Ovary (tissue), 3 donors: ENCODE data around the gene FADS1.

Experiments used
- EP300 ChIP-seq: sonication (generic); formaldehyde crosslinking; IDR thresholded peaks from one replicate; pipeline ENCODE4 v1.6.1; 2017; ENCODE audit warnings: antibody characterized with exemption
- TF ChIP-seq, protein P1 (sequence below), 3 donors: fragments of 450-650 bp in 2 of 3; fragments of 200-600 bp in 1 of 3; IDR thresholded peaks; one replicate each; pipeline versions ENCODE4 v1.5.1 to v1.8.0; 2016 to 2022; ENCODE audit warnings: antibody characterized with exemption in 3 of 3, mild to moderate bottlenecking in 1 of 3
- donor health status: DM: no; HTN: no; CAD: no.

DNA sequence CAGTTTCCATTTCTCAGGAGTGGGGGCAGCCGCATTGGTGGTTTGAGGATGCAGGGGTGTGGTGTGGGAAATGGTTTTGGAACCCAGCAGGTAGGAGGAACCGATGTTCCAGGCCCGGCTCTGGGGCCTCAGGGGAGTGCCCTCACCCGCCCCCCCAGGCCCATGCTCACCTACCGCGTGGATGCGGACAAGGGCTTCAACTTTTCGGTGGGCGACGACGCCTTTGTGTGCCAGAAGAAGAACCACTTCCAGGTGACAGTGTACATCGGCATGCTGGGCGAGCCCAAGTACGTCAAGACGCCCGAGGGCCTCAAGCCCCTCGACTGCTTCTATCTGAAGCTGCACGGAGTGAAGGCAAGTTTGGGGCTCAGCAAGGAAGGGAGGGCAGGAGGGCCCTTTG lies 43.0 kb downstream of the FADS1 start:
- TF ChIP-seq, protein P1, sequence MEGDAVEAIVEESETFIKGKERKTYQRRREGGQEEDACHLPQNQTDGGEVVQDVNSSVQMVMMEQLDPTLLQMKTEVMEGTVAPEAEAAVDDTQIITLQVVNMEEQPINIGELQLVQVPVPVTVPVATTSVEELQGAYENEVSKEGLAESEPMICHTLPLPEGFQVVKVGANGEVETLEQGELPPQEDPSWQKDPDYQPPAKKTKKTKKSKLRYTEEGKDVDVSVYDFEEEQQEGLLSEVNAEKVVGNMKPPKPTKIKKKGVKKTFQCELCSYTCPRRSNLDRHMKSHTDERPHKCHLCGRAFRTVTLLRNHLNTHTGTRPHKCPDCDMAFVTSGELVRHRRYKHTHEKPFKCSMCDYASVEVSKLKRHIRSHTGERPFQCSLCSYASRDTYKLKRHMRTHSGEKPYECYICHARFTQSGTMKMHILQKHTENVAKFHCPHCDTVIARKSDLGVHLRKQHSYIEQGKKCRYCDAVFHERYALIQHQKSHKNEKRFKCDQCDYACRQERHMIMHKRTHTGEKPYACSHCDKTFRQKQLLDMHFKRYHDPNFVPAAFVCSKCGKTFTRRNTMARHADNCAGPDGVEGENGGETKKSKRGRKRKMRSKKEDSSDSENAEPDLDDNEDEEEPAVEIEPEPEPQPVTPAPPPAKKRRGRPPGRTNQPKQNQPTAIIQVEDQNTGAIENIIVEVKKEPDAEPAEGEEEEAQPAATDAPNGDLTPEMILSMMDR (IDR thresholded peaks at IDR 0.05): no peak
- no peak for TF ChIP-seq EP300
